Stimulated activated CD8-positive, alpha-beta memory T cell treated with anti-CD3 and anti-CD28 coated beads, Interleukin-15, amount 100 ng/mL, for 4 hours (primary cell): Measurements from ENCODE around the gene TLDC2.

Experiments used
- DNase-seq, 2 donors: peaks; one replicate each; pipeline ENCODE4 v3.0.0-alpha.2; 2020; ENCODE audit warnings: low read depth in 2 of 2

Gene TLDC2

GRCh38 chr20:36849333-36850065 is 26.4 kb upstream of the TLDC2 start:
- DNase-seq = no peak

GRCh38 chr20:36850759-36851158 is 25.2 kb upstream of the TLDC2 start:
- no peak for DNase-seq

- DNase-seq = no peak
These were observed 24.4 kb upstream of the TLDC2 start for GRCh38 chr20:36851490-36851889.

GRCh38 chr20:36852187-36852586 is 23.8 kb upstream of the TLDC2 start:
- no peak for DNase-seq

- DNase-seq = no peak
These were observed 21.3 kb upstream of the TLDC2 start for GRCh38 chr20:36854348-36855240.

GRCh38 chr20:36855241-36855657 is 20.7 kb upstream of the TLDC2 start:
- DNase-seq = no peak

- no peak for DNase-seq
These were observed 19.7 kb upstream of the TLDC2 start for GRCh38 chr20:36856195-36856594.

- DNase-seq = no peak
These were observed 19.0 kb upstream of the TLDC2 start for GRCh38 chr20:36856691-36857635.

- no peak for DNase-seq
These were observed 16.7 kb upstream of the TLDC2 start for GRCh38 chr20:36859282-36859555.

- no peak for DNase-seq
These were observed 16.1 kb upstream of the TLDC2 start for GRCh38 chr20:36859700-36860330.

GRCh38 chr20:36860339-36860738 is 15.6 kb upstream of the TLDC2 start:
- no peak for DNase-seq

GRCh38 chr20:36860811-36861624 is 14.9 kb upstream of the TLDC2 start:
- no peak for DNase-seq

- no peak for DNase-seq
These were observed 14.4 kb upstream of the TLDC2 start for GRCh38 chr20:36861625-36861874.

- no peak for DNase-seq
These were observed 13.8 kb upstream of the TLDC2 start for GRCh38 chr20:36861875-36862801.

GRCh38 chr20:36862857-36863668 is 12.9 kb upstream of the TLDC2 start:
- DNase-seq = no peak

- DNase-seq = no peak
These were observed 10.7 kb upstream of the TLDC2 start for GRCh38 chr20:36865076-36865860.

- DNase-seq = no peak
These were observed 10.1 kb upstream of the TLDC2 start for GRCh38 chr20:36865861-36866149.

GRCh38 chr20:36866164-36866563 is 9.8 kb upstream of the TLDC2 start:
- DNase-seq = no peak
